GM18858 (cell line): ENCODE results near the gene SFXN2.
A peak's percentile ranks its signal among the peaks of the same experiment; 100 is the strongest.
"Not testable (repeated sequence)": the region's sequence is repeated elsewhere in the genome, so short reads cannot be mapped to it uniquely, and the experiment has no call there.

Experiments
- ATAC-seq: cut with Tn5 transposase; IDR thresholded peaks from one replicate; pipeline ENCODE4 v1.9.1; 2021; ENCODE audit not compliant: unreplicated experiment

The SFXN2 gene

GRCh38 chr10:102679596-102679995 is 34.8 kb upstream of the SFXN2 start:
- ATAC-seq, result no peak

GRCh38 chr10:102681696-102682095 is 32.7 kb upstream of the SFXN2 start:
- ATAC-seq, result no peak

- ATAC-seq, result no peak
Observed at GRCh38 chr10:102682416-102682815, 32.0 kb upstream of the SFXN2 start.

- ATAC-seq, result no peak
Observed at GRCh38 chr10:102682981-102683380, 31.5 kb upstream of the SFXN2 start.

- ATAC-seq, result no peak
Observed at GRCh38 chr10:102683736-102684135, 30.7 kb upstream of the SFXN2 start.

- ATAC-seq, result no peak
Observed at GRCh38 chr10:102691285-102692066, 23.0 kb upstream of the SFXN2 start.

GRCh38 chr10:102695401-102695800 is 19.0 kb upstream of the SFXN2 start:
- not testable (repeated sequence) for ATAC-seq

GRCh38 chr10:102696736-102697135 is 17.7 kb upstream of the SFXN2 start:
- ATAC-seq, result no peak

GRCh38 chr10:102698894-102699293 is 15.5 kb upstream of the SFXN2 start:
- no peak for ATAC-seq

- no peak for ATAC-seq
Observed at GRCh38 chr10:102701272-102701671, 13.2 kb upstream of the SFXN2 start.

- no peak for ATAC-seq
Observed at GRCh38 chr10:102701796-102702195, 12.6 kb upstream of the SFXN2 start.

- ATAC-seq, result no peak
Observed at GRCh38 chr10:102702742-102703141, 11.7 kb upstream of the SFXN2 start.

- ATAC-seq, result no peak
Observed at GRCh38 chr10:102704915-102705314, 9.5 kb upstream of the SFXN2 start.

GRCh38 chr10:102705531-102705930 is 8.9 kb upstream of the SFXN2 start:
- no peak for ATAC-seq

GRCh38 chr10:102710609-102711008 is 3.8 kb upstream of the SFXN2 start:
- ATAC-seq, result no peak

GRCh38 chr10:102712089-102712488 is 2.3 kb upstream of the SFXN2 start:
- ATAC-seq, result no peak

GRCh38 chr10:102712843-102713538 is 1.4 kb upstream of the SFXN2 start:
- no peak for ATAC-seq

GRCh38 chr10:102713539-102713813 is 960 bp upstream of the SFXN2 start:
- no peak for ATAC-seq

GRCh38 chr10:102713814-102714620 is 419 bp upstream of the SFXN2 start, which contains the start of gene ARL3:
Gene ARL3 (minus strand): TSS chr10:102714397. CDS start chr10:102714275, 122 bp downstream.
- peak; percentile 63 for ATAC-seq

GRCh38 chr10:102715880-102716279 is 1.4 kb downstream of the SFXN2 start:
- ATAC-seq, result no peak

GRCh38 chr10:102716900-102717565 is 2.6 kb downstream of the SFXN2 start:
- not testable (repeated sequence) for ATAC-seq
